Stromal cell of bone marrow (primary cell): ENCODE data around the gene DHRS12.

Experiments
- DNase-seq: peaks from one replicate; pipeline ENCODE4 v3.0.0-alpha.2; 2012; ENCODE audit warnings: low read depth

The DHRS12 gene

GRCh38 chr13:51781246-51782022 lies 22.5 kb downstream of the DHRS12 start:
- DNase-seq = no peak

DNA sequence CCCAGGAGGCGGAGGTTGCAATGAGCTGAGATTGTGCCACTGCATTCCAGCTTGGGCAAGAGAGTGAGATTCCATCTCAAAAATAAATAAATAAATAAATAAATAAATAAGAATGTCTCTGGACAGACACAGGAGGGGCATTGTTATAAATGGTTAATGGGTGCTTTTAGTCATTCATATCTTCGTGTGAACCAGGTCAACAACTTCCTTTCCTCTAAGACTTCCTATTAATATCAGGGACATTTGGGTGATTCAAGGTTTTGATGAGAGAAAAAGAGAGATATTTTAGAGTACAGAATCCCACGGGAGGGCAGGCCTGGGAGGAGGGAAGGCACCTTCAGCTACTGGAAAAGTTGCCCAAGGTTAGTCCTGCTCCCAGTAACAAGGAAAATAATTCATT lies 23.9 kb downstream of the DHRS12 start:
- DNase-seq = no peak

DNA sequence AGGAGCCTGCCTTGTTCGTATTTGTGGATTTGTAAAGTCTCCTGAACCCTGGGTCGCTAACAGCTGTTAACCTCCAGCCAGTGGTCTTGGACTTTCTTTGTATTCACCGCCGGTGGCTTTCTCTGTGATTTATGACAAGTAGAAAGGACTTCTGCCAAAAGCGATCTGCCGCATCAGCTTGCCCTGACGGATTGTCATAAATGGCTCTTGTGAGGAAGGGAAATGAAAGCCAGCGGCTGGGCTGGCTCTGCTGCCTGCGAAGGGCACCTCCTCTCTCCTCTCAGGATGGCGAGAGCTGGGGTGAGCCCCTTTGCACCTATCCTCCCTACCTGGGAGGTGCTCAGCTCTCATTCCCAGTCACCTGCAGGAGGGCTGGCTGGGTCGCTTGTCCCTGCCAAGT lies 25.6 kb downstream of the DHRS12 start:
- DNase-seq = no peak

GRCh38 chr13:51777921-51778320 lies 26.0 kb downstream of the DHRS12 start:
- DNase-seq = no peak

GRCh38 chr13:51776179-51776578 lies 27.8 kb downstream of the DHRS12 start:
- no peak for DNase-seq

DNA sequence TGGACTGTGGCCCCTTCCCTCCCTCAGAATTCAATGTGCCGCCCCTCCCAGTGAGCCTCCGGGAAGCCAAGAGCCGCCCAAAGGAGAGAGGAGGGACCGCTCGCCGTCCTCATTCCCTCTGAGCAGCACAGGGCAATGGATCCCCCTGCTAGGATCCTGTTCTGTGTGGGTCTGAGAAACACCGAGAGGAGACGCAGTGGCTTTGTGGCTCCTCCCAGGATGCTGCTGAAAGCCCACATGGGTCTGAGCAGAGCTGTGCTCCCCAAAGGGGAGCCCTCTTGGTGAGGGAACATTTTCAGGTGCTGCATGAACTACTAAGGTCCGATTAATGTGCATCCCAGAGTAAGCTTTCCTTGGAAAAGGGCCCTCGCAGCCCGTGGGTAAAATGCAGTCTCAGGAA lies 30.4 kb downstream of the DHRS12 start:
- DNase-seq = no peak

GRCh38 chr13:51772781-51773180 lies 31.2 kb downstream of the DHRS12 start:
- DNase-seq = no peak

GRCh38 chr13:51772105-51772455 lies 31.9 kb downstream of the DHRS12 start:
- DNase-seq = no peak

DNA sequence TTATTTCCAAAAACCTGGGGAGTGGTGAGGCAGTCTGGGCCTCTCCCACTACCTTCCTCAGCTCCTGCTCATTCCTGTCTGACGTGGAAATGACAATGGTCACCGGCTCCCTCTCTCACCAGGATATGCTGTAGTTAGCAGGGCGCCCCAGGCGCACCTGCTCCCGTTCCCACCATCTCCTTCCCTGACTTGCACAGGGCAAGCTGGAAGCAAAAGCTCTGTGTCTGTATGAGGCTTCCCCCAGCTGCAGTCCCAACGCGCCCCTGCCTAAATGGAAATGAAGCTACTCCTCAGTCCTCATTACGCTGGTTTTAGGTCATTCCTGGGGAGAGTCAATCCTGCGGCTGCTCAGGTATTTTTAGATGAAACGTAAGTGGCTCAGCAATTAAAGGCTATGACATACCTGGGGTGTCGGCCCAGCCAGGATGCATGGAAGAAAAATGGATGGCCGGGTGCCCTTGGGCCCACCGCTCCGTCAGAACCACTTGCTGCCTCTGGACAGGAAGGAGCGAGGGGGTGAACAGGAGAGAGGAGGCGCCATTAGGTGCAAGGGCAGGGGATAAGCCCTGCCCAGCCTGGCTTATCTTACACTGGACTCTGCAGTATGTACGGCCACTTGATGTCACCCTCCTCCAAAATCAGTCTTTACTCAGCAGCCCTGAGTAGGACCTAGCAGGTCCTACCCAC lies 32.4 kb downstream of the DHRS12 start:
- DNase-seq = no peak

DNA sequence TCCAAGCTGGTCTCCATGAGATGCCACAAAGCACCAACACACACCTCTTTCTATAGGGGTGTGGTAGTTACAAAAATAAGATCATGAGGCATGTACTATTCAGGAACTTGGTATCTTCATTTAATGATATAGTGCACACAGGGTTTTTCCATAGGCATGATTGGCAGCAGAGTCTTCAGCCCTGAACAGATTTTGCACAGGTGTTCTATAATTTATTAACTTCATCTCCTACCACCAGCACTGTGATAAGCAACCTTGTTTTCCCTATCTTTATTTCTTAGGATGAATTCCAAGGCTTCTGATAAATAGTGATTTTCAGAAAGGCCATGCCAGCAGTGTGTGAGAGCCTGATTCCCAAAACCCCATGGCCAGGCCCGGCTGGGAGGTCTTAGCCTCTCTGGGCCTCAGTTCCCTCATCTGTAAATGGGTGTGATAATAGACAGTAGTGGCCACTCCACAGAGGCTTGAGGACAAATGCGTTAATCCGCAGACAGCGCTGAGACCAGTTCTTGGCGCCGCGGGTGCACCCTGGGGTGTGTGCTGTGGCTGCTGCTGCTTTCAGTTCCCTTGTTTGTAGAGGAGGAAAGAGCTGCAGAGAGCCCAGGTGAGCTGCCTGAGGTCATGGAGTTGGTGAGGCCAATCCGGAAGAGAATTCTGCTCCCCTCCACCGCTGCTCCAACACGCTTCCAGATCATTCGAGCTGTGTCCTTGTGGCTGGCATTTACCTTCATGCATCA lies 33.1 kb downstream of the DHRS12 start:
- no peak for DNase-seq

GRCh38 chr13:51770160-51770559 lies 33.8 kb downstream of the DHRS12 start:
- DNase-seq = no peak

DNA sequence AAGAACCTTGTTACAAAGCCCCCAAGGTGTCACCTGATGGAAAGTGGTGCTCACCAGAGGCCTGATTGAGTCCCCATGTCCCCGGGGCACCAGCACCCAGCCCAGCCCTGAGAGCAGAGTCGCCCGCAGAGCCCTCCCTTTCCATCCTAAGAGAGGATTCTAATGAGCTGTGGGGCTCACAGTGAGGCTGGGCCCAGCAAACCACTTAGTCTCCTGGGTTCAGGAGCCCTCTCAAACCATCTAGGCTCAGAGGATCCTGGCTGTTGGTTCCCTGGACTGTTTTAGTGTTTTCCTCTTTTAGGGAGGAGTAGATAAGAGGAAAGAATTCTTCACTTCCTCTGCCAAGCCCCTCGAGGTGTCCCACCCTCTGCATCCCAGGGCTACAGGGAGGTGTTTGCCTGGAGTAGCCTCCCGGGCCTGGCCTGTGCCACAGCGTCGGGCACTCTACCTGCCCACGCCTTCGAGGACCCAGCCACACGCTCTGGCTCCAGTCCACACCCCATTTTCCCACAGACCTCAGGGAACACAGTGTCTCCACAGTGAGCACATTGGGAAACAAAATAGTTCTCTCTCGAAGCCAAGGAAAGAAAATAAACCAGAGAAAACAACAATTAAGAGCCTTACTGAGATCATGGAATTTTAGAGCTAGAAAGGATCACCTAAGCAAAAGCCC lies 34.4 kb downstream of the DHRS12 start:
- DNase-seq = no peak

DNA sequence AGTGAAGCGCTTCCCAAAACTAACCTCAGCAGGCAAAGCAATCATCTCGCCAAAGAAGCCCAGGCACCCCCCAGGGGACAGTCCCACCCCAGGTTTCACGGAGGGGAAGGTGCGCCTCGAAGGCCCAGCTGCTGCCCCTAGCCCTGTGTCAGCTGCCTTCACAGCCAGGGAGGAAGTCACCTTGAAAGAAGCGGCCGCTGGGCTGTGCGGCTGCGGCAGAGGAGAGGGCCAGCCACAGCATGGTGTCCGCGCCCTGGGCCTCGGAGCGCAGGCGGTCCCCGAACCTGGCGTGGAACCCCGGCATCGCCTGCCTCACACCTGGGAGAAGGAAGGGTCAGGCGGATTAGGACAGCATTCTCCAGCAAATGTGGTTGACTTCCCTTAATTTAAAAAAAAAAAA lies 35.0 kb downstream of the DHRS12 start:
- DNase-seq = no peak

- DNase-seq = no peak
These were observed 35.5 kb downstream of the DHRS12 start for GRCh38 chr13:51768378-51768921.

DNA sequence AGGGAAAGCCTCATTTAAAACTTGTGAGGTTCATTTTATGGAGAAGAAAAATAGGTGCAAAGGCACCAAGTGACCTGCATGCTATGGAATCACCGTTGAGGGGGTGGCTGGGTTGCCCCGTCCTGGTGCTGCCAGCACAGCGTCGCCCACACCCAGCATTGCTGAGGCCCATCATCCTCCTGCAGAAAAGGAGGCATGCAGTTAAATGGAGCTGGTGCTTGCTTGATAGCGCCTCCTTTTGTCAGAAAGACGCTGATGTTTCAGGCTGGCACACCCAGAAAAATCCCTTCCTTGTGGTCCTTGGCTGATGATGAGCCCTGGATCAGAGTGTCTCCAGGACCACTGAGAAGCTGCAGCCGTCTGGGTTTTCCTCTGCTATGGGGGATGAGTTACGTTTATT lies 36.9 kb downstream of the DHRS12 start:
- no peak for DNase-seq

- no peak for DNase-seq
These were observed 38.8 kb downstream of the DHRS12 start for GRCh38 chr13:51765142-51765515.

GRCh38 chr13:51764184-51765141 lies 39.5 kb downstream of the DHRS12 start:
- peak; percentile 89 for DNase-seq

DNA sequence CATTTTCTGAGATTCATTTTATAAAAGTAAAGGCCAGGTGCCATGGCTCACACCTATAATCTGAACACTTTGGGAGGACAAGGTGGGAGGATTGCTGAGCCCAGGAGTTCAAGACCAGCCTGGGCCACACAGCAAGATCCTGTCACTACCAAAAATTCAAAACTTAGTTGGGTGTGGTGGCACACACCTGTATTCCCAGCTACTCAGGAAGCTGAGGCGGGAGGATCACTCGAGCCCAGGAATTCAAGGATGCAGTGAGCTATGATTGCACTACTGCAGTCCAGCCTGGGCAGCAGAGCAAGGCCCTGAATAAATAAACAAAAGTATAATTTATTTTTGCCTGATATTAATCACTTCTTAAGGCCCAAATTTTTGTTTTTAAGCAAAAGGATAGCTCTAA lies 40.5 kb downstream of the DHRS12 start:
- DNase-seq = no peak

- peak; percentile 23 for DNase-seq
These were observed 42.2 kb downstream of the DHRS12 start for GRCh38 chr13:51761643-51762350.

DNA sequence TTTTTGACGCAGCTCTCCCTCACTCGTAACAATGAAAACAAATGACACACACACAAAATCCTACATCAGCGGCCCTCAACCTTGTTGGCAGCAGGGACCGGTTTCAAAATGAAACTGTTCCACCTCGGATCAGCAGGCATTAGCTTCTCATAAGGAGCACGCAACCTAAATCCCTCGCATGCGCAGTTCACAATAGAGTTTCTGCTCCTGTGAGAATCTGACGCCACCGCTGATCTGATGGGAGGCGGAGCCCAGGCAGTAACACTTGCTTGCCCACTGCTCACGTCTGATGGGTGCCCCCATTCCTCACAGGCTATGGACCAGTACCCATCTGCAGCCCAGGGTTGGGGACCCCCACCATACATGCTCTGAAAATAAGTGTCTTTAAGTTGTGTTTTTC lies 43.4 kb downstream of the DHRS12 start:
- DNase-seq = peak; percentile 64

GRCh38 chr13:51759240-51759639 lies 44.7 kb downstream of the DHRS12 start:
- no peak for DNase-seq
